Neural cell (in vitro differentiated cells): ENCODE data around the gene FPGS.

Experiments used
- CTCF ChIP-seq: fragments of 450-650 bp; IDR thresholded peaks from 2 replicates; pipeline ENCODE4 v1.5.1; 2014; ENCODE audit warnings: antibody characterized with exemption, mild to moderate bottlenecking, moderate library complexity; ENCODE audit not compliant: poor library complexity, severe bottlenecking
- EP300 ChIP-seq: fragments of 450-650 bp; conservative IDR thresholded peaks from 2 replicates; pipeline ENCODE4 v1.6.1; 2014; ENCODE audit warnings: antibody characterized with exemption, mild to moderate bottlenecking, moderate library complexity; ENCODE audit not compliant: poor library complexity, severe bottlenecking
- EZH2 ChIP-seq: fragments of 200-600, 300-800 bp; shearing (Covaris generic), sonication (generic); IDR thresholded peaks from 2 replicates; pipeline ENCODE4 v1.6.1; 2014; ENCODE audit warnings: antibody characterized with exemption, low read length, borderline replicate concordance, mild to moderate bottlenecking; ENCODE audit not compliant: insufficient read depth, poor library complexity, severe bottlenecking
- MXI1 ChIP-seq: fragments of 450-650 bp; conservative IDR thresholded peaks from 2 replicates; pipeline ENCODE4 v1.6.1; 2014; ENCODE audit warnings: antibody characterized with exemption, mild to moderate bottlenecking; ENCODE audit not compliant: poor library complexity, severe bottlenecking
- POLR2AphosphoS5 ChIP-seq: IDR thresholded peaks from 2 replicates; pipeline ENCODE4 v1.6.1; 2012
- REST ChIP-seq: IDR thresholded peaks from 2 replicates; pipeline ENCODE4 v1.6.1; 2012; ENCODE audit warnings: borderline replicate concordance
- TAF1 ChIP-seq: IDR thresholded peaks from 2 replicates; pipeline ENCODE4 v1.6.1; 2012; ENCODE audit warnings: low read depth

- no peak for TF ChIP-seq REST
- TF ChIP-seq POLR2AphosphoS5: no peak
- TF ChIP-seq EZH2: no peak
- no peak for TF ChIP-seq CTCF
- TF ChIP-seq EP300: no peak
- no peak for TF ChIP-seq TAF1
- TF ChIP-seq MXI1: no peak
Observed at GRCh38 chr9:127818574-127818973, 15.9 kb downstream of the FPGS start.
